Tibial nerve (tissue), 4 donors: ENCODE results near the gene YIPF2. TPM values are rescaled to one million over a fixed set of nuclear protein-coding genes. Genes with fewer than 3 reads are reported as not detected.
A peak's percentile ranks its signal among the peaks of the same experiment; 100 is the strongest.
"Not testable (repeated sequence)": the region's sequence is repeated elsewhere in the genome, so short reads cannot be mapped to it uniquely, and the experiment has no call there.

ENCODE experiments used
- DNase-seq, 2 donors: peaks; one replicate each; pipeline ENCODE4 v3.0.0-alpha.2; 2019; ENCODE audit warnings: low spot score in 2 of 2
- H3K27ac ChIP-seq, 4 donors: fragments of 200-600 bp; sonication (generic) in 3 of 4; one replicate each; pipeline ENCODE4 v1.5.1; 2017 to 2019; ENCODE audit warnings: mild to moderate bottlenecking in 1 of 4
- H3K27me3 ChIP-seq, 2 donors: fragments of 200-600 bp; sonication (generic) in 1 of 2; one replicate each; pipeline versions ENCODE4 v1.5.1 to v1.6.0; 2017 to 2019
- H3K36me3 ChIP-seq, 3 donors: fragments of 200-600 bp; sonication (generic); one replicate each; pipeline ENCODE4 v1.5.1; 2018 to 2019
- H3K4me1 ChIP-seq, 4 donors: fragments of 200-600 bp; sonication (generic) in 3 of 4; one replicate each; pipeline ENCODE4 v1.5.1; 2017 to 2019
- H3K4me3 ChIP-seq, 4 donors: fragments of 200-600 bp; sonication (generic) in 3 of 4; one replicate each; pipeline ENCODE4 v1.5.1; 2017 to 2019; ENCODE audit warnings: mild to moderate bottlenecking in 1 of 4, moderate library complexity in 1 of 4
- H3K9me3 ChIP-seq, 4 donors: fragments of 200-600 bp; sonication (generic) in 3 of 4; one replicate each; pipeline ENCODE4 v1.5.1; 2017 to 2019
- CTCF ChIP-seq, 5 experiments: fragments of 200-600 bp in 3 of 5; fragments of 450-650 bp in 2 of 5; sonication (generic) in 3 of 5; IDR thresholded peaks; one replicate each; pipeline ENCODE4 v1.5.1; 2016 to 2019; ENCODE audit warnings: antibody characterized with exemption in 5 of 5, mild to moderate bottlenecking in 3 of 5, moderate library complexity in 2 of 5
- EP300 ChIP-seq, 2 donors: sonication (generic); formaldehyde crosslinking; IDR thresholded peaks; one replicate each; pipeline ENCODE4 v1.6.1; 2017; ENCODE audit warnings: antibody characterized with exemption in 2 of 2, mild to moderate bottlenecking in 1 of 2
- POLR2A ChIP-seq, 2 donors: fragments of 450-650 bp; IDR thresholded peaks; one replicate each; pipeline ENCODE4 v1.6.1; 2017; ENCODE audit warnings: antibody characterized with exemption in 2 of 2, mild to moderate bottlenecking in 2 of 2, moderate library complexity in 2 of 2
- WGBS, 2 donors: methylation state at CpG; one replicate each; pipeline ENCODE4 v1.1.5; 2018; 5-methylcytosine and 5-hydroxymethylcytosine counted together
- total RNA-seq, 4 donors: library from RNA; depleted of rRNA; stranded (reverse); fragments of >200 nt; gene quantifications; one replicate each; pipeline ENCODE4 v1.1.0, GENCODE V29; 2016

The YIPF2 gene
- total RNA-seq, 4 donors from 2014 or later = 50.0 to 69.3 (median 56.4) TPM

GRCh38 chr19:10882108-10882457, 46.4 kb downstream of the YIPF2 start:
- Histone ChIP-seq H3K4me1 (peaks cover 0 to 73% (median 26%) of the 10 kb centered on the region in 4 donors), H3K27me3 (no peaks in the 10 kb centered on the region)

GRCh38 chr19:10881403-10882107, 46.9 kb downstream of the YIPF2 start:
- no peak for TF ChIP-seq EP300 (IDR thresholded peaks at IDR 0.05)
- no peak for TF ChIP-seq POLR2A (IDR thresholded peaks at IDR 0.05)
- no peak for TF ChIP-seq CTCF (IDR thresholded peaks at IDR 0.05)
- no peaks in the 10 kb centered on the region for H3K27me3 ChIP-seq
- H3K27ac ChIP-seq = peak overlapping the region in 1 of 4 donors; percentile 28
- no peak for DNase-seq
- H3K4me1 ChIP-seq = peaks cover 0 to 73% (median 27%) of the 10 kb centered on the region in 4 donors
- no peaks in the 10 kb centered on the region for H3K9me3 ChIP-seq
- 45 to 55% methylated on average over 14 of the region's 14 CpGs for WGBS, 2 donors
- no peak overlapping the region for H3K4me3 ChIP-seq
- H3K36me3 ChIP-seq = no peaks in the 10 kb centered on the region

More at GRCh38 chr19:10882108-10882457, 46.4 kb downstream of the YIPF2 start:
- no peak for TF ChIP-seq POLR2A (IDR thresholded peaks at IDR 0.05)
- H3K36me3 ChIP-seq = no peaks in the 10 kb centered on the region
- H3K4me3 ChIP-seq = no peak overlapping the region
- WGBS, 2 donors = 77 to 78% methylated on average over 9 of the region's 9 CpGs
- H3K9me3 ChIP-seq = no peaks in the 10 kb centered on the region
- DNase-seq = no peak
- H3K27ac ChIP-seq = no peak overlapping the region

- H3K4me3 ChIP-seq = no peak overlapping the region
- no peaks in the 10 kb centered on the region for H3K9me3 ChIP-seq
- 44 to 48% methylated on average over 3 of the region's 3 CpGs for WGBS, 2 donors
- no peaks in the 10 kb centered on the region for H3K36me3 ChIP-seq
- TF ChIP-seq CTCF (IDR thresholded peaks at IDR 0.05) = no peak
- TF ChIP-seq EP300 (IDR thresholded peaks at IDR 0.05) = no peak
- no peak for TF ChIP-seq POLR2A (IDR thresholded peaks at IDR 0.05)
- peak overlapping the region in 2 of 4 donors; percentile 34 to 65 for H3K27ac ChIP-seq
- peaks cover 0 to 91% (median 27%) of the 10 kb centered on the region in 4 donors for H3K4me1 ChIP-seq
- DNase-seq = no peak
- no peaks in the 10 kb centered on the region for H3K27me3 ChIP-seq
Measured at GRCh38 chr19:10878253-10878652, 50.2 kb downstream of the YIPF2 start.

- not testable (repeated sequence) for H3K4me3 ChIP-seq, H3K27me3 ChIP-seq, H3K36me3 ChIP-seq, DNase-seq, H3K9me3 ChIP-seq
- WGBS, 2 donors = 94 to 96% methylated on average over 9 of the region's 9 CpGs
- H3K4me1 ChIP-seq = peaks cover 0 to 91% (median 30%) of the 10 kb centered on the region in 4 donors
- peak overlapping the region in 2 of 4 donors; percentile 65 to 68 for H3K27ac ChIP-seq
Measured at GRCh38 chr19:10877608-10878007, 50.8 kb downstream of the YIPF2 start.

GRCh38 chr19:10876459-10877240, 51.8 kb downstream of the YIPF2 start:
- TF ChIP-seq CTCF (IDR thresholded peaks at IDR 0.05) (no peak), POLR2A (IDR thresholded peaks at IDR 0.05) (peak in 1 of 2 donors; percentile 14), EP300 (IDR thresholded peaks at IDR 0.05) (peak in 1 of 2 donors; percentile 40)
- peaks cover 0 to 86% (median 28%) of the 10 kb centered on the region in 4 donors for H3K4me1 ChIP-seq
- WGBS, 2 donors = 42 to 44% methylated on average over 10 of the region's 10 CpGs
- no peaks in the 10 kb centered on the region for H3K9me3 ChIP-seq
- H3K4me3 ChIP-seq = no peak overlapping the region
- no peaks in the 10 kb centered on the region for H3K27me3 ChIP-seq
- H3K27ac ChIP-seq = peak overlapping the region in 3 of 4 donors; percentile 32 to 68 (median 65)
- no peaks in the 10 kb centered on the region for H3K36me3 ChIP-seq
- DNase-seq = no peak

- Histone ChIP-seq H3K27me3 (no peaks in the 10 kb centered on the region), H3K27ac (peak overlapping the region in 1 of 4 donors; percentile 52), H3K36me3 (no peaks in the 10 kb centered on the region), H3K4me1 (peaks cover 0 to 70% (median 22%) of the 10 kb centered on the region in 4 donors), H3K4me3 (no peak overlapping the region), H3K9me3 (no peaks in the 10 kb centered on the region)
- TF ChIP-seq POLR2A (IDR thresholded peaks at IDR 0.05) (no peak), CTCF (IDR thresholded peaks at IDR 0.05) (no peak), EP300 (IDR thresholded peaks at IDR 0.05) (no peak)
- DNase-seq = no peak
- WGBS, 2 donors = 91 to 92% methylated on average over 1 of the region's 1 CpG
Measured at GRCh38 chr19:10874024-10874423, 54.4 kb downstream of the YIPF2 start.
